Stimulated activated naive CD4-positive, alpha-beta T cell (primary cell): Measurements from ENCODE around the gene RAMAC.
"Not testable (repeated sequence)": the region's sequence is repeated elsewhere in the genome, so short reads cannot be mapped to it uniquely, and the experiment has no call there.

Experiments
- DNase-seq, 6 experiments: peaks; one replicate each; lab custom pipeline; 2025; lab: John Stamatoyannopoulos, UW

Gene RAMAC

DNA sequence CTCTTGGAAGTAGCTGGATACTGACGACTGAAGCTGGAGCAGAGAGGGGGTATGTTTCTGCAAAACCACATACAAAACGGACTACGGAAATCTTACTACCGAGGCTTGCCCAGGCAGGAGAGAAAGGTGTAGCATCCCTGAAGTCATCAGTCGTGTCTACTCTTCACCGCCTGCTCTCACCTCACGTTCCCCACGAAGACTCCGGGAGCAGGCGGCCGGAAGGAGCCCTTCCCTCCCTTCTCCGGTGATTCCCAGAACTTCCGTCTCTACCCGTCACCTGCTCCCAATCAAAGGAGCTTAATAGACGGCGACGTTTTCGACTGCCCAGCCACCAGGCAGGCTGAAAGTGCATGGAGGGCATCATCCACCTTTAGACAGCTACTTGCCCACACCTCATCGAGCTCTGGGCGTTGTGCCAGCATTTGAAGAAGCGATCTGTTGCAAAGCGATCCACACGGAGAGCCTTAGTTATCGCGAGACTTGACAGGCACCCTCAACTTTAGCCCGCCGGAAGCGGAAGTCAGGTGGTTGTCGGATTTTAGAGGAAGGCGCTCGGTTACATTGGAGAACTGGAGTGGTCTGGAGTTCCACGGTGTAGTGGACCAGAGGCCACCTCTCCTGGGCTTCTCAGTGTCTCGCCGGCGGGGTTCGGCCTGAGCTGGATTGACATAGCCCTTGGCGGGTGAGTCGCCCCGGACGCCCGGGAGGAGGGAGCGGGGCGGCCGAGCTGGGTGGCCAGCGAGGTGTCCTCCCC, at the start of gene RAMAC:
Gene RAMAC, plus strand, starts transcription at position 523 of the 754 bp plus-strand sequence. CDS start 2,809 bp downstream, outside the sequence.
- DNase-seq = peak; percentile 83 to 94 (median 92)

GRCh38 chr15:82936966-82937711, 48.9 kb upstream of the RAMAC start:
- no peak for DNase-seq

DNA sequence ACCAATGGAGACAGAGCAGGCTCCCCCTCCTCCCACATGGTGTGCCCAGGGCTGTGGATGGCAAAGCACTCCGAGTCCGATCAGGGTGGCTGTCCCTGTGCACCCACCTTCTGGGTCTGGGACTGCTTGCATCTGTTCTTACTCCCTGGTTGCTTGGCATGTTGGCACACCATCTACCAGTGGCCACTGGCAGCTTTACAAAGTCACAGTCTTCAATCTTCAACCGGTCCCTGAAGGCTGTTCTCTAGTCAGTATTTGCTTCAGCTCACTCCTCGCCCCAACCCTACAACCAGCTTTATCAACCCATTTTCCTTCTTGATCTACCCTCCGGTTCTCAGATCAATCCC, 48.3 kb upstream of the RAMAC start:
- DNase-seq = no peak

DNA sequence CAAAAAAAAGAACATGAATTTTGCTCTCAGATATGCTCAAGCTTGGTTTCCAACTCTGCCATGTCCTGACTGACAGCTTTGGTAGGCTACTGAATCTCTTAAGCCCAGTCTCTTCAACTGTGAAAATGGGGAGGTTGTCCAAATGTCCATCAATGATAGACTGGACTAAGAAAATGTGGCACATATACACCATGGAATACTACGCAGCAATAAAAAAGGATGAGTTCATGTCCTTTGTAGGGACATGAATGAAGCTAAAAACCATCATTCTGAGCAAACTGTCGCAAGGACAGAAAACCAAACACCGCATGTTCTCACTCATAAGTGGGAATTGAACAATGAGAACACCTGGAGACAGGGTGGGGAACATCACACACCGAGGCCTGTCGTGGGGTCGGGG, 46.3 kb upstream of the RAMAC start:
- DNase-seq = not testable (repeated sequence)

DNA sequence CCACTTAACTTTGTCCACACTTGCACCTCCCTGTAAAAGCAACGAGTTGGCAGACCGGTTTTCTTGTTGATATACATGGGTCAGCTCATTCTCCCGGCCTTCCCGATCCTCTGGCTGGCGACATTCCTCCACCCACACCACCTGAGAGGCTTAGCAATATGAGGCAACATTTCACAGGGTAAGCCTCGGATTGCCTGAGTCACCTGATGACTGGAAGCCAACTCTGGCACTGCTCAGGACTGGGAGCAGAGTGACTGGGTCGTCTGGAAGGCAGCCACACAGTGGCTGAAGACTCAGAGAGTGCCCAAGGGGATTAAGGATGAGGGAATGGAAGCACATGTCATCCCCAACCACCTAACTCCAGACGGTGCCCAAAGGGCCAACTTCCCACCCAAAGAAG, 43.3 kb upstream of the RAMAC start:
- no peak for DNase-seq

GRCh38 chr15:82943176-82943575, 42.8 kb upstream of the RAMAC start:
- no peak for DNase-seq

- no peak for DNase-seq
These were observed 42.0 kb upstream of the RAMAC start for GRCh38 chr15:82944056-82944455.

DNA sequence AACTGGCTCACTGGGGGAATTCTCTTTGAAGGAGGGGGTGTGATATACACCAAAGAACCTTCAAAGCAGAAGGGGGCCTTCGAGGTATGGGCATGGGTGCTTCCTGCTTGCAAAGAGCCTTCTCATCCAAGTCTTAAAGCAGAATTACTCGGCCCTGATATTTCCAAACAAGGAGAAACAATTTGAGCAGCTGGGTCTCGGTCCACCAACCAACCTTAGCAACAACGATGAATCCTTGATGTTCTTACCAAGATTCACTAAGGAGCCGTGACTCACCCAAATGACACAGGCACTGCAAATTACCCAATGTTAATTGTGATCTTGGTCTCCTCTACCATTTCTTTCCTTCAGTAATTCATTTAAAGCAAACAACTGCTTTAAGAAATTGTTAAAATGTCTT, 41.2 kb upstream of the RAMAC start:
- no peak for DNase-seq

DNA sequence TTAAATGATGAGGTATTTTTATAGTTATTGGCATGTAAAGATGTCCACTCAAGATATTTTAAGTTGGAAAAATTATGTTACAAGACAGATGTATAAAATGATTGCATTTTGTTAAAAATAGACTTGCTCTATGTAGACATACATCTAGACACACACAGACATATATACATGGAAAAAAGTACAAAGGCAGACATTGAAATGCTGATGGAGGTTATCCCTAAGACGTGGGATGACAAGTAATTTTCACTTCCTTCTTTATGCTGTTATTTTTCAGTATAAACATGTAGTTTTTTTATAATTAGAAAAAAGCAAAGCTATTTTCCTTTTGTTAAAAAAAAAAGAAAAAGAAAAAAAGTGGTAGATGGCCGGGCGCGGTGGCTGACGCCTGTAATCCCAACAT, 40.7 kb upstream of the RAMAC start:
- no peak for DNase-seq

DNA sequence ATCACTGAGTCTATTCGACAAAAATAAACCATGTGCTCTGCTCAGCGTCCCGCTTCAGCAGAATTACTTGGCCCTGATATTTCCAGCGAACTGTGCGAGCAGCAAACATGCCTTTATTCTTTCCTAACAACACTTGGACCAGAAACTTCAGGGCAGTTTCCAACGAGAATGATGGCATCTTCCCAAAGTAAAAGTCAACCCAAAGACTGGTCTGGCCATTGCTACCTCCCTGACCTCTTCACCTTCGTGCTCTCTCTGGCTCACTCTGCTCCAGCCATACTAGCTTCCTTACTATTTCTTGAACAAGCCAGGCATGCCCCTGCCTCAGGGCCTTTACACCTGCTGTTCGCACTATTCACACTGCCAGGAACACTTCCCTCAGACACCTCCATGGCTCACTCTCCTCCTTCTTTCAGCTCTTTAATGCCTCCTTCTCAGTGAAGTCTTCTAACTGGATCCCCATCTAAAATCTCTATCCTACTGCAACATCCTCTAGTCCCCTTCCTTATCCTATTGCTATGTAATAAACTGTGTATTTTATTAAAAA, 39.8 kb upstream of the RAMAC start:
- DNase-seq = no peak

DNA sequence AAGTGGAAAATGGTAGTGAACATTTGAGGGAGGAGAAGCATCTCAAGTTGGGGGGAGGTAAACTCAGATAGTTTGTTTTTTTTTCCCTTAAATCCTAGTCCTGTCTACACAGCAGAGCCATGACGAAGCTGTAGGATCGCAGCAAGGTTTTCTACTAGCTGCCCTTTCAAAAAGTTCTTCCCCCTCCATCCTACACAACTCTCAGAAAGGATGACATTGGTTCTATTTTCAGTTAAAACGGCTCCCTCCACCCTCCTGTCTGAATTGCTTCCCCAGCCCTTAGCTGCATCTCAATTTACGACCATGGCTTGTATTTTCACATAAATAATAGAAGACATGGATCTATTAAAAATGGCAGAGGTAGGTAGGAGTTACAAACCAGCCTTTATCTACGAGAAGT, 35.7 kb upstream of the RAMAC start:
- no peak for DNase-seq

- no peak for DNase-seq
These were observed 35.2 kb upstream of the RAMAC start for GRCh38 chr15:82950746-82951370.

DNA sequence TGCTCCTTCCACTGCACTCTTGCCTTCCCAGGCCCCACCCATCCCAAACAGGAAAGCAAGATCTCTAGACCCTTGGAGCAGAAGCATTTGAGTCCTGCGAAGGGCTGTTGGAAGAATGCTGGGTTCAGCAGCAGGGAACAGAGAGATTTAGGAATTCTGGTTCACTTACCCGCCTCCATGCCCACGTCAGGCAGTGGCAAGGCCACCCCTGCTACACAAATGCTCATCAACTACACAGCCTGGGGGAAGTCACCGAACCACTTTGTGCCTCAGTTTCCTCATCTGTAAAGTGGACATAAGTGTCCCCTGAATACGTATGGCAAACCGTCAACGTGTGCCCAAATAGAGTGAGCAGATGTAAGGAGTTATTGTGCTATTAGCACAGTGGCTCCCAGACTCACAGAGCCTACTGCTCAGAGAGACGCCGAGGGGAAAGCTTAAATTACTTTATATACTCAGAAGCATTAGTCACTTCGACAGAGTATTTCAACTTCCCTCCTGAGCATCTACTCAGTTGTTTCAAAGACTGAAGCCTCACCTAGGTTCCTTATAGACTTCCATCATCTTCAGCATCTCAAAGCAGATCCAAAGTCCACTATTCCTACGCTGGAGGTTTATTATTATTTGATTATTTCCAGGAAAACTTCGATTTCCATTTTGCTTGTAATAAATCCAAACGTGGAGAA, 34.4 kb upstream of the RAMAC start:
- no peak for DNase-seq

DNA sequence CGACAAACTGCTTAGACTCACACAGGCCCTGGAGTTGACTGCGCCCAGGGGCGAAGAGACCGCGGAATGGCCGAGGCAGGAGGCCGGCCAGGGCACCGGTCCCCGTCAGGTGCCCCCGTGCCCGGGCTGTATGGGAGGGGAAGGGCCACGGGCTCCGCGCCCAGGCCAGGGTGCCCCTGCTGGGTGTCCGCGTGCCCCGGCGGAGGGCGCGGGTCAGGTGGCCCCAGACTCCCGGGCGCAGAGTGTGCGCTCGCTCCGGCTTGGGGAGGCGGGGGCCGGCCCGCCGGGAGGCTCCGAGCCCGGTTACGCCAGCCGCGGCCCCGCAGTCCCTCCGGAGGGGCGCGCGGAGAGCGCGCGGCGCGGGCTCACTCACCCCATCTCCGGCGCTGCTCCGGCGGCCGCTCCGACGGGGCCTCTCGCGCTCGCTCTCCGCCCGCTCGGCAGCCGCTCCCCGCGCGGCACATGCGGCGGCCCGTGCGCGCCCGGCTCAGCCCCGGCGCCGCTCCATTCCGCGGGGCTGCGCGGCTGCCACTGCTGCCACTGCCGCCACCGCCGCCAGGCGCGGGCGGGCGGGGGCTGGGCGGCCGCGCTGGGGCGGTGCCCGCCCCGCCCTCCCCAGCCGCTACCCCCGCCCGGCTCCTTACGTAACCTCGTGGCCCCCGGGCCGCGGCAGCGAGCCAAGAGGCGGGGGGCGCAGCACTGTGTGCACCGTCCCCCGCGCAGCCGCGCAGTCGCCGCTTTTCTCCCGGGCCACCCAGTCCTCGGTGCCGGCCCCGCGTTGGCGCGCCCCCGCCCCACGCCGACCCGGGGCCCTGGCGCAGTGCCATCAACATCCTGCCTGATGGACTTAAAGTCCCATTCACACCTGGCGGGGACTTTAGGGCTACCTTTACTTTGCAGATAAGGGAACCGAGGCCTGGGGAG, 33.6 kb upstream of the RAMAC start, which contains the start of gene HOMER2:
Gene HOMER2, minus strand, starts transcription at position 563 of the 924 bp plus-strand sequence. Its CDS starts 185 bp downstream, at position 378.
- no peak for DNase-seq

DNA sequence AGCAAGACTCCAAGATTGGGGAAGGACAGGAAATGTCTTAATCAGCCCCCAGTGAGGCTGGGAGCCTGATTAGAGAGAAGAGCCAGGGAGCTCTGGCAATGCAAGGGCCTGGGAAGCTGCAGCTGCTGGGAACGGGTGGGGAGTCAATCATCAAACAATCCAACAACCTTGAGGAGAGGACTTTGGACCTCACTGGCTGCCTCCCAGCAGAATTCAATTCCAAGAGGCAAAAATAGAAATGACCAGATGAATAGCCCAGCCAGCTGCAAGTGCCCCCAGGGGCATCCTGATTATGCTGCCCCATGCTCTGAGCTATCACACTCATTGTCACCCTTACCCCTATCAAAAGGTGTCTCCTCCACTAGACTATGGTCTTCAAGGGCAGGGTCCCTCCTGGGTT, 27.4 kb upstream of the RAMAC start:
- DNase-seq = no peak

GRCh38 chr15:82959423-82959822, 26.6 kb upstream of the RAMAC start:
- no peak for DNase-seq

DNA sequence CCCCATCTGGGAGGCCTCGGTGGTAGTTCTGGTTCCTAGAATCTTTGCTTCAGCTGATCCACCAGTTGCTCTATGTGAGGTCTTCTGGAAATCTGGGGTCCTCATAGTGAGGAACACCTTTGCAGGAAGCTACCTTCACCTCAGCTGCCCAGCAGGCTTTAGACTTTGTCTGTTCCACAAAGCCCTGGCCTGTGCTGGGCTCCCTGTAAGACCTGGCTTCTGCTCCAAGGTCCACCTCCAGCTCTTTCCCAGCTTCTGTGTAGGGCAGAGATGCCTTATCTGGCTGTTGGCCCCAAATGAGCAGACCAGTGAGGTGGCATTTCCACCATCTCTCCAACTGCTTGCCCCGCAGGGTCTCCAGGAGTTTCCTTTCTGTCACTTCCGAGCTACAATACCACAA, 25.2 kb upstream of the RAMAC start:
- DNase-seq = no peak

- no peak for DNase-seq
These were observed 22.3 kb upstream of the RAMAC start for GRCh38 chr15:82963471-82964341.

DNA sequence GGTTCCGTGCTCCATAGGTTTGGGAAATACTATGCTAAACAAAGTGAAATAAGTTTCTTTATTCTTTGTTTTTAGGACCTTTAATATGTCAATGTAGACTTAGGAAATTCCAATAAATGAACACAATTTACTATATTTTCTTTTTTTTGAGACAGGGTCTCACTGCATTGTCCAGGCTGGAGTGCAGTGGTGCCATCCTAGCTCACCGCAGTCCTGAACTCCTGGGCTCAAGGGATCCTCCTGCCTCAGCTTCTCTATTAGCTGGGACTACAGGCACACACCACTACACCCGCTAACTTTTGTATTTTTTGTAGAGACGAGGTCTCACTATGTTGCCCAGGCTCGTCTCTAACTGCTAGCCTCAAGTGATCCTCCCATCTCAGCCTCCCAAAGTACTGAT, 21.1 kb upstream of the RAMAC start:
- no peak for DNase-seq

- no peak for DNase-seq
These were observed 19.3 kb upstream of the RAMAC start for GRCh38 chr15:82966671-82967071.
